ENCODE results near the gene DLGAP1. TPM values are rescaled to one million over a fixed set of nuclear protein-coding genes. Genes with fewer than 3 reads are reported as not detected.

The DLGAP1 gene
- total RNA-seq, 6 experiments from 2014 or later: 0.09 to 0.31 (median 0.18) TPM; not detected in 2

DNA sequence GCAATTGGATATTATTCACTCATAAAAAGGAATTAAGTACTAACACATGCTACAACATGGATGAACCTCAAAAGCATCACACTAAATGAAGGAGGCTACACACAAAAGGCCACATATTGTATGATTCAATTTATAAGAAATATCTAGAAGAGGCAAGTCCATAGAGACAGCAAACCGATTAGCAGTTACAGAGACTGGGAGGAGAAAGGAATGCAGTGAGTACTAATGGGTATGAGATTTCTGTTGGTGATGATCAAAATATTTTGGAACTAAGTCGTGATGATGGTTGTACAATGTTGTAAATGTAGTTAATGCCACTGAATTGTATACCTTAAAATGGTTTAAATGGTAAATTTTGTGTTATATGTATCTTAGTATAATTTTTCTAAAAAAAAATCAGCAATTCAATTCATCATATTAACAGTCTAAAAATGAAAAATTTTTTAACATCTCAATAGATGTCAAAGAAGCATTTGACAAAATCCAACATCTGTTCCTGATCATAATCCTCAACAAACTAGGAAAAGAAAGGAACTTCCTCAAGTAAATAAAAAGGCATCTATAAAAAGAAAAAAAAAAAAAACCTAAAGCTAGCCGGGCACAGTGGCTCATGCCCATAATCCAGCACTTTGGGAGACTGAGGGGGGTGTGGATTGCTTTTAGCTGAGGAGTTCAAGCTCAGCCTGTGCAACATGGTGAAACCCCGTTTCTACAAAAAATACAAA lies 907.1 kb downstream of the DLGAP1 start:
- no peak overlapping the region for H3K27ac ChIP-seq
- intact Hi-C loops (cut with DNase I): no loop called here
- no peaks in the 10 kb centered on the region for H3K36me3 ChIP-seq
- no peaks in the 10 kb centered on the region for H3K4me1 ChIP-seq
- H3K9me3 ChIP-seq: no peaks in the 10 kb centered on the region
- H3K27me3 ChIP-seq: no peaks in the 10 kb centered on the region
- no peak for ATAC-seq
- no peak for TF ChIP-seq POLR2A (IDR thresholded peaks at IDR 0.05)
- TF ChIP-seq, protein P1, sequence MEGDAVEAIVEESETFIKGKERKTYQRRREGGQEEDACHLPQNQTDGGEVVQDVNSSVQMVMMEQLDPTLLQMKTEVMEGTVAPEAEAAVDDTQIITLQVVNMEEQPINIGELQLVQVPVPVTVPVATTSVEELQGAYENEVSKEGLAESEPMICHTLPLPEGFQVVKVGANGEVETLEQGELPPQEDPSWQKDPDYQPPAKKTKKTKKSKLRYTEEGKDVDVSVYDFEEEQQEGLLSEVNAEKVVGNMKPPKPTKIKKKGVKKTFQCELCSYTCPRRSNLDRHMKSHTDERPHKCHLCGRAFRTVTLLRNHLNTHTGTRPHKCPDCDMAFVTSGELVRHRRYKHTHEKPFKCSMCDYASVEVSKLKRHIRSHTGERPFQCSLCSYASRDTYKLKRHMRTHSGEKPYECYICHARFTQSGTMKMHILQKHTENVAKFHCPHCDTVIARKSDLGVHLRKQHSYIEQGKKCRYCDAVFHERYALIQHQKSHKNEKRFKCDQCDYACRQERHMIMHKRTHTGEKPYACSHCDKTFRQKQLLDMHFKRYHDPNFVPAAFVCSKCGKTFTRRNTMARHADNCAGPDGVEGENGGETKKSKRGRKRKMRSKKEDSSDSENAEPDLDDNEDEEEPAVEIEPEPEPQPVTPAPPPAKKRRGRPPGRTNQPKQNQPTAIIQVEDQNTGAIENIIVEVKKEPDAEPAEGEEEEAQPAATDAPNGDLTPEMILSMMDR (IDR thresholded peaks at IDR 0.05): no peak
- 69% methylated on average over 4 of the region's 4 CpGs for whole genome bisulfite sequencing (ENCODE audit: insufficient coverage, low coverage, low lambda C conversion rate, missing lambda C conversion rate)
- no peak for DNase-seq
- H3K4me3 ChIP-seq: no peak overlapping the region

DNA sequence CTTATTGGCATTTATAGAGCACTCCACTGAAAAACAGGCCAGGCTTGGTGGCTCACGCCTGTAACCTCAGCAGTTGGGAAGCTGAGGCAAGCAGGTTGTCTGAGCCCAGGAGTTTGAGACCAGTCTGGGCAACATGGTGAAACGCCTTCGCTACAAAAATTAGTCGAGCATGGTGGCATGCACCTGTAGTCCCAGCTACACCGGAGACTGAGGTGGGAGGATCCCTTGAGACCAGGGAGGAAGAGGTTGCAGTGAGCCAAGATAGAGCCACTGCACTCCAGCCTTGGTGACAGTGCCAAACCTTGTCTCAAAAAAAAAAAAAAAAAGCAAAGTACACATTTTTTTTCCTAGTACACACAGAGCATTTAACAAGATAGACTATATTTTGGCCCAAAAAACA lies 909.0 kb downstream of the DLGAP1 start:
- 90% methylated on average over 5 of the region's 5 CpGs for WGBS (ENCODE audit: insufficient coverage, low coverage, low lambda C conversion rate, missing lambda C conversion rate)
- no peaks in the 10 kb centered on the region for H3K27me3 ChIP-seq
- no peaks in the 10 kb centered on the region for H3K36me3 ChIP-seq
- intact Hi-C loops (cut with DNase I): no loop called here
- no peaks in the 10 kb centered on the region for H3K4me1 ChIP-seq
- DNase-seq (no peak), ATAC-seq (no peak)
- no peak overlapping the region for H3K27ac ChIP-seq
- no peak for TF ChIP-seq POLR2A (IDR thresholded peaks at IDR 0.05)
- TF ChIP-seq, protein P1 (IDR thresholded peaks at IDR 0.05): no peak
- H3K4me3 ChIP-seq: no peak overlapping the region
- no peaks in the 10 kb centered on the region for H3K9me3 ChIP-seq

DNA sequence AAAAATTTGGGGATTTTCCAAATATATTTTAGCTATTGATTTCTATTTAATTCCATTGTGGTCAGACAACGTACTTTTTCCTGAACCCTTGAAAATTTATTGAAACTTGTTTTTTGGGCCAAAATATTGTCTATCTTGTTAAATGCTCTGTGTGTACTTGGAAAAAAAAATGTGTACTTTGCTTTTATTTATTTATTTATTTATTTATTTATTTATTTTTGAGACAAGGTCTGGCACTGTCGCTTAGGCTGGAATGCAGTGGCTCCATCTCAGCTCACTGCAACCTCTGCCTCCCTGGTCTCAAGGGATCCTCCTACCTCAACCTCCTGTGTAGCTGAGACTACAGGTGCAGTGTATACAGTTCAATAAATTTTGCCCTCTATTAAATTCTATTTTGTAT lies 910.6 kb downstream of the DLGAP1 start:
- H3K27me3 ChIP-seq: no peaks in the 10 kb centered on the region
- no peak overlapping the region for H3K4me3 ChIP-seq
- no peak for TF ChIP-seq POLR2A (IDR thresholded peaks at IDR 0.05)
- TF ChIP-seq, protein P1 (IDR thresholded peaks at IDR 0.05): no peak
- no peaks in the 10 kb centered on the region for H3K9me3 ChIP-seq
- DNase-seq: no peak
- ATAC-seq: no peak
- intact Hi-C loops (cut with DNase I): no loop called here
- WGBS (ENCODE audit: insufficient coverage, low coverage, low lambda C conversion rate, missing lambda C conversion rate): 96% methylated on average over 2 of the region's 2 CpGs
- H3K27ac ChIP-seq: no peak overlapping the region
- no peaks in the 10 kb centered on the region for H3K4me1 ChIP-seq
- H3K36me3 ChIP-seq: no peaks in the 10 kb centered on the region

DNA sequence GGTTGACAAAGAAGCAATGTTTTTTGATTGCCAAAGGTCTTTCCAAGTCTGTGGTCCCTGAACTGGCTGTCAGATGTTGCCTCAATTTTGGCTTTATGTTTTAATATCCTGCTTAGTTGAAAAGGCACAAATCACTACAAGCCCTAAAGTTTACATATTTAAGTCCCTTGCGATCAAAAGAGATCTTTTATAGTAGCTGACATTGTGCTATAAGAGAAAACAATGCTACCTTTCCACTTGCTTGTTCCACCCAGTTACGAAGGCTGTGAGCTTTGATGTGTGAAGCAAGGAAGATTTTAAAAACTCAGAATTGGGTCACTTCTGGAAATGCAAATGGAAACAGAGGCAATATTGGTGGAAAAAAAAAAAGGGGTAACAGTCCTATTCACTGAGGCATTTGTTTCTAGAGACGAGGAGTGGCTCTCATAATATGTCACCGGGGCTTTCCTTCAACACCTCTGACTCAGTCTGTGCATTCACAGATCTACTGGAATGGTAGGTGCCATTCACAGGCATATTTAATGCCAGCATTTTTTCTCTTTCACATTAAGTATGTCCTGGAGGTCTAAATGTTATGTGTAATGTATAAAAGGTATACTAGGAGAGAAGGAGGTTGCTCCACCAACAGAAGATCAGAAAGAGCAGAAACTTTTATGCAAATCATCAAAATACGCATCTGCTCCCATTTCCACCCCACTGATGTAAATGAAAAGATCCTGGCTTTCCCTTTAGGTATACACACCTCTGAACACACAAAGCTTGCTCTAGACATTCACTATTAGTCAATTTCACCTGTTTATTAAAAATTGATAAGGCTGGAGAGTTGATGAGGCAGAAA lies 913.3 kb downstream of the DLGAP1 start:
- Histone ChIP-seq H3K36me3 (no peaks in the 10 kb centered on the region), H3K4me1 (no peaks in the 10 kb centered on the region), H3K9me3 (no peaks in the 10 kb centered on the region), H3K4me3 (no peak overlapping the region), H3K27ac (no peak overlapping the region), H3K27me3 (no peaks in the 10 kb centered on the region)
- no peak for TF ChIP-seq POLR2A (IDR thresholded peaks at IDR 0.05)
- TF ChIP-seq, protein P1 (IDR thresholded peaks at IDR 0.05): no peak
- WGBS (ENCODE audit: insufficient coverage, low coverage, low lambda C conversion rate, missing lambda C conversion rate): 70% methylated on average over 5 of the region's 5 CpGs
- no peak for ATAC-seq
- DNase-seq: no peak
- intact Hi-C loops (cut with DNase I): no loop called here

Data from right lobe of liver (tissue), 6 donors.